Stimulated activated CD4-positive, alpha-beta T cell treated with anti-CD3 and anti-CD28 coated beads, Interleukin-15, amount 100 ng/mL, for 24 hours (primary cell): ENCODE results near the gene RNF227.
A peak's percentile ranks its signal among the peaks of the same experiment; 100 is the strongest.

ENCODE experiments used
- DNase-seq: peaks from one replicate; pipeline ENCODE4 v3.0.0-alpha.2; 2020

The RNF227 gene

GRCh38 chr17:7929158-7930023 lies 13.3 kb upstream of the RNF227 start, which contains the start of gene KCNAB3:
Gene KCNAB3 (minus strand): TSS chr17:7929856. CDS start chr17:7929435, 421 bp downstream.
- DNase-seq, result peak; percentile 76

GRCh38 chr17:7927596-7927995 lies 11.5 kb upstream of the RNF227 start:
- DNase-seq, result no peak

GRCh38 chr17:7922845-7923628 lies 6.9 kb upstream of the RNF227 start:
- peak; percentile 87 for DNase-seq

- no peak for DNase-seq
These were observed 6.3 kb upstream of the RNF227 start for GRCh38 chr17:7922269-7922844.

GRCh38 chr17:7916808-7917207 lies 719 bp upstream of the RNF227 start:
- DNase-seq, result no peak

- DNase-seq, result no peak
These were observed 245 bp upstream of the RNF227 start for GRCh38 chr17:7916385-7916682.

GRCh38 chr17:7915179-7915610 lies 894 bp downstream of the RNF227 start:
- DNase-seq, result no peak

- DNase-seq, result peak; percentile 47
These were observed 3.1 kb downstream of the RNF227 start for GRCh38 chr17:7912927-7913524.

- DNase-seq, result no peak
These were observed 5.0 kb downstream of the RNF227 start for GRCh38 chr17:7911116-7911515.

- DNase-seq, result no peak
These were observed 5.4 kb downstream of the RNF227 start for GRCh38 chr17:7910711-7911110.

- no peak for DNase-seq
These were observed 5.8 kb downstream of the RNF227 start for GRCh38 chr17:7910281-7910680.

- DNase-seq, result no peak
These were observed 7.0 kb downstream of the RNF227 start for GRCh38 chr17:7909089-7909488.

GRCh38 chr17:7903154-7904103 lies 12.7 kb downstream of the RNF227 start:
- no peak for DNase-seq

- DNase-seq, result no peak
These were observed 18.3 kb downstream of the RNF227 start for GRCh38 chr17:7897773-7898172.

- no peak for DNase-seq
These were observed 19.0 kb downstream of the RNF227 start for GRCh38 chr17:7897090-7897489.

GRCh38 chr17:7894866-7895265 lies 21.2 kb downstream of the RNF227 start:
- DNase-seq, result no peak

GRCh38 chr17:7894226-7894625 lies 21.9 kb downstream of the RNF227 start:
- no peak for DNase-seq

GRCh38 chr17:7893187-7893880 lies 22.8 kb downstream of the RNF227 start:
- no peak for DNase-seq

- peak; percentile 57 for DNase-seq
These were observed 26.7 kb downstream of the RNF227 start for GRCh38 chr17:7889166-7889955.

- DNase-seq, result peak; percentile 79
These were observed 27.7 kb downstream of the RNF227 start, which contains the start of gene CHD3 for GRCh38 chr17:7888184-7888920. Gene CHD3 (plus strand): TSS chr17:7888789. CDS start chr17:7889001, 212 bp downstream.
